HG03139 (cell line): ENCODE data around the gene PLEKHH2.
"Not testable (repeated sequence)": the region's sequence is repeated elsewhere in the genome, so short reads cannot be mapped to it uniquely, and the experiment has no call there.

ENCODE experiments used
- ATAC-seq: cut with Tn5 transposase; IDR thresholded peaks from one replicate; pipeline ENCODE4 v1.9.1; 2021; ENCODE audit not compliant: unreplicated experiment

Gene PLEKHH2

GRCh38 chr2:43636153-43636552, 907 bp upstream of the PLEKHH2 start:
- not testable (repeated sequence) for ATAC-seq

GRCh38 chr2:43636621-43637020, 439 bp upstream of the PLEKHH2 start:
- no peak for ATAC-seq

GRCh38 chr2:43642363-43642762, 5.3 kb downstream of the PLEKHH2 start:
- no peak for ATAC-seq

- no peak for ATAC-seq
Observed at GRCh38 chr2:43643680-43644079, 6.6 kb downstream of the PLEKHH2 start.

GRCh38 chr2:43648994-43649701, 12.1 kb downstream of the PLEKHH2 start:
- no peak for ATAC-seq

GRCh38 chr2:43653506-43653905, 16.4 kb downstream of the PLEKHH2 start:
- no peak for ATAC-seq

GRCh38 chr2:43657241-43657640, 20.2 kb downstream of the PLEKHH2 start:
- ATAC-seq: no peak

- no peak for ATAC-seq
Observed at GRCh38 chr2:43675646-43676321, 38.7 kb downstream of the PLEKHH2 start.

- no peak for ATAC-seq
Observed at GRCh38 chr2:43676322-43677050, 39.4 kb downstream of the PLEKHH2 start, which contains the start of gene C1GALT1C1L. TSS of gene C1GALT1C1L (minus strand) at chr2:43676429. CDS start at chr2:43676322, 107 bp downstream.

- not testable (repeated sequence) for ATAC-seq
Observed at GRCh38 chr2:43677783-43678182, 40.7 kb downstream of the PLEKHH2 start.

- no peak for ATAC-seq
Observed at GRCh38 chr2:43685357-43685756, 48.3 kb downstream of the PLEKHH2 start.

GRCh38 chr2:43689999-43690398, 52.9 kb downstream of the PLEKHH2 start:
- ATAC-seq: no peak

- no peak for ATAC-seq
Observed at GRCh38 chr2:43692428-43692994, 55.5 kb downstream of the PLEKHH2 start.

GRCh38 chr2:43698140-43698539, 61.1 kb downstream of the PLEKHH2 start:
- ATAC-seq: not testable (repeated sequence)

GRCh38 chr2:43699761-43700160, 62.7 kb downstream of the PLEKHH2 start:
- no peak for ATAC-seq

GRCh38 chr2:43701111-43701510, 64.1 kb downstream of the PLEKHH2 start:
- no peak for ATAC-seq

- ATAC-seq: no peak
Observed at GRCh38 chr2:43707255-43708015, 70.4 kb downstream of the PLEKHH2 start.

- ATAC-seq: no peak
Observed at GRCh38 chr2:43708178-43708577, 71.1 kb downstream of the PLEKHH2 start.

- no peak for ATAC-seq
Observed at GRCh38 chr2:43708891-43709290, 71.8 kb downstream of the PLEKHH2 start.

GRCh38 chr2:43710866-43711265, 73.8 kb downstream of the PLEKHH2 start:
- no peak for ATAC-seq

GRCh38 chr2:43714164-43714563, 77.1 kb downstream of the PLEKHH2 start:
- no peak for ATAC-seq
